ENCODE data around the gene EXOC6B. TPM values are rescaled to one million over a fixed set of nuclear protein-coding genes. Genes with fewer than 3 reads are reported as not detected.
"Not testable (repeated sequence)": the region's sequence is repeated elsewhere in the genome, so short reads cannot be mapped to it uniquely, and the experiment has no call there.

Gene EXOC6B
- total RNA-seq, 1 donor from 2014 or later, result 45.6 TPM

DNA sequence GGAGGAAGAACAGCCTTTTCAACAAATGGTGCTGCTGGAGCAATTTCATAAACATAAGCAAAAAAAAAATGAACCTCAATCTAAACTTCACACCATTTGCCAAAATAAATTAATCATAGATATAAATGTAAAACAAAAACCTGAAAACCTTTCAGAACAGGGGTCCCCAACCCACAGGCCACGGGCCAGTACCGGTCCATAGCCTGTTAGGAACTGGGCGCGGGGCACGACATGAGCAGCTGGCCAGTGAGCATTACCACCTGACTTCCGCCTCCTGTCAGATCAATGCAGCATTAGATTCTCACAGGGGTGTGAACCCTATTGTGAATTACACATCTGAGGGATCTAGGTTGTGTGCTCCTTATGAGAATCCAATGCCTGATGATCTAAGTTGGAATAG, 176.0 kb downstream of the EXOC6B start:
- DNase-seq (ENCODE audit: low spot score), result no peak
- TF ChIP-seq, protein P1, sequence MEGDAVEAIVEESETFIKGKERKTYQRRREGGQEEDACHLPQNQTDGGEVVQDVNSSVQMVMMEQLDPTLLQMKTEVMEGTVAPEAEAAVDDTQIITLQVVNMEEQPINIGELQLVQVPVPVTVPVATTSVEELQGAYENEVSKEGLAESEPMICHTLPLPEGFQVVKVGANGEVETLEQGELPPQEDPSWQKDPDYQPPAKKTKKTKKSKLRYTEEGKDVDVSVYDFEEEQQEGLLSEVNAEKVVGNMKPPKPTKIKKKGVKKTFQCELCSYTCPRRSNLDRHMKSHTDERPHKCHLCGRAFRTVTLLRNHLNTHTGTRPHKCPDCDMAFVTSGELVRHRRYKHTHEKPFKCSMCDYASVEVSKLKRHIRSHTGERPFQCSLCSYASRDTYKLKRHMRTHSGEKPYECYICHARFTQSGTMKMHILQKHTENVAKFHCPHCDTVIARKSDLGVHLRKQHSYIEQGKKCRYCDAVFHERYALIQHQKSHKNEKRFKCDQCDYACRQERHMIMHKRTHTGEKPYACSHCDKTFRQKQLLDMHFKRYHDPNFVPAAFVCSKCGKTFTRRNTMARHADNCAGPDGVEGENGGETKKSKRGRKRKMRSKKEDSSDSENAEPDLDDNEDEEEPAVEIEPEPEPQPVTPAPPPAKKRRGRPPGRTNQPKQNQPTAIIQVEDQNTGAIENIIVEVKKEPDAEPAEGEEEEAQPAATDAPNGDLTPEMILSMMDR (IDR thresholded peaks at IDR 0.05; ENCODE audit: unreplicated experiment), result no peak
- H3K36me3 Mint-ChIP-seq (ENCODE audit: low read depth, unreplicated experiment), result peaks cover 3% of the 10 kb centered on the region
- peaks cover 3% of the 10 kb centered on the region for H3K27me3 Mint-ChIP-seq (ENCODE audit: unreplicated experiment)
- H3K27ac Mint-ChIP-seq (ENCODE audit: unreplicated experiment), result no peak overlapping the region
- H3K4me1 Mint-ChIP-seq (ENCODE audit: unreplicated experiment), result peaks cover 5% of the 10 kb centered on the region
- no peak overlapping the region for H3K4me3 Mint-ChIP-seq (ENCODE audit: unreplicated experiment)
- H3K9me3 Mint-ChIP-seq (ENCODE audit: unreplicated experiment), result no peaks in the 10 kb centered on the region

- DNase-seq (ENCODE audit: low spot score); H3K4me3 Mint-ChIP-seq (ENCODE audit: unreplicated experiment); H3K27ac Mint-ChIP-seq (ENCODE audit: unreplicated experiment); H3K4me1 Mint-ChIP-seq (ENCODE audit: unreplicated experiment); H3K27me3 Mint-ChIP-seq (ENCODE audit: unreplicated experiment): not testable (repeated sequence)
- Mint-ChIP-seq H3K36me3 (ENCODE audit: low read depth, unreplicated experiment) (peaks cover 27% of the 10 kb centered on the region), H3K9me3 (ENCODE audit: unreplicated experiment) (peaks cover 10% of the 10 kb centered on the region)
Measured at GRCh38 chr2:72641221-72641620, 184.6 kb downstream of the EXOC6B start.

GRCh38 chr2:72638600-72639211, 187.1 kb downstream of the EXOC6B start:
- H3K27ac Mint-ChIP-seq (ENCODE audit: unreplicated experiment), result no peak overlapping the region

GRCh38 chr2:72636210-72636609, 189.6 kb downstream of the EXOC6B start:
- peaks cover 14% of the 10 kb centered on the region for H3K36me3 Mint-ChIP-seq (ENCODE audit: low read depth, unreplicated experiment)
- H3K4me1 Mint-ChIP-seq (ENCODE audit: unreplicated experiment), result no peaks in the 10 kb centered on the region
- no peak overlapping the region for H3K27ac Mint-ChIP-seq (ENCODE audit: unreplicated experiment)
- H3K27me3 Mint-ChIP-seq (ENCODE audit: unreplicated experiment), result no peaks in the 10 kb centered on the region
- TF ChIP-seq, protein P1 (IDR thresholded peaks at IDR 0.05; ENCODE audit: unreplicated experiment), result no peak
- no peak overlapping the region for H3K4me3 Mint-ChIP-seq (ENCODE audit: unreplicated experiment)
- no peak for DNase-seq (ENCODE audit: low spot score)
- peaks cover 4% of the 10 kb centered on the region for H3K9me3 Mint-ChIP-seq (ENCODE audit: unreplicated experiment)

More at GRCh38 chr2:72638600-72639211, 187.1 kb downstream of the EXOC6B start:
- no peaks in the 10 kb centered on the region for H3K4me1 Mint-ChIP-seq (ENCODE audit: unreplicated experiment)
- H3K4me3 Mint-ChIP-seq (ENCODE audit: unreplicated experiment), result no peak overlapping the region
- no peaks in the 10 kb centered on the region for H3K27me3 Mint-ChIP-seq (ENCODE audit: unreplicated experiment)
- TF ChIP-seq, protein P1 (IDR thresholded peaks at IDR 0.05; ENCODE audit: unreplicated experiment), result no peak
- peaks cover 14% of the 10 kb centered on the region for H3K36me3 Mint-ChIP-seq (ENCODE audit: low read depth, unreplicated experiment)
- H3K9me3 Mint-ChIP-seq (ENCODE audit: unreplicated experiment), result peaks cover 4% of the 10 kb centered on the region
- DNase-seq (ENCODE audit: low spot score), result no peak

DNA sequence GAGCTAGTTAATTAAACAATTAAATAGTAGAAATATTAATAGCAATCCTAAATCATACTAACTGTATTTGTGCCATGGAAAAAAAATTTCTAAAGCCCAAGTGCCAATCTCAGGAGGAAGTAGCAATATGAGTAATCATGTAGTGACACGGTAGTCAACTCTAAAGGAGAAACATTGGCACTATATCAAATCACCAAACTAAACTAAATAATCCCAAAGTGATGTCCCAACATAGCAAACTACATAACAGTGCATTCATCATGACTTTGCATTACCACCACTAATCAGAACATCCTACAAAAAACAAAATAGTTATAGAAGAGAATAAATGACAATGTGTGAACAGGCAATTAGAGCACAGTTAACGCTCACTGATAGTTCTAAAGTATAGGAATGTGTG, 195.1 kb downstream of the EXOC6B start:
- Mint-ChIP-seq H3K36me3 (ENCODE audit: low read depth, unreplicated experiment) (no peaks in the 10 kb centered on the region), H3K27ac (ENCODE audit: unreplicated experiment) (no peak overlapping the region), H3K27me3 (ENCODE audit: unreplicated experiment) (no peaks in the 10 kb centered on the region)

More for the DNA sequence above, 195.1 kb downstream of the EXOC6B start:
- DNase-seq (ENCODE audit: low spot score), result no peak
- H3K9me3 Mint-ChIP-seq (ENCODE audit: unreplicated experiment), result no peaks in the 10 kb centered on the region
- H3K4me3 Mint-ChIP-seq (ENCODE audit: unreplicated experiment), result no peak overlapping the region
- peaks cover 2% of the 10 kb centered on the region for H3K4me1 Mint-ChIP-seq (ENCODE audit: unreplicated experiment)
- TF ChIP-seq, protein P1 (IDR thresholded peaks at IDR 0.05; ENCODE audit: unreplicated experiment), result no peak
